HG02970 (cell line): ENCODE measurements around the gene TRIM32.

Experiments used
- ATAC-seq: cut with Tn5 transposase; IDR thresholded peaks from one replicate; pipeline ENCODE4 v1.9.1; 2021; ENCODE audit warnings: mild to moderate bottlenecking, moderate library complexity, moderate number of reproducible peaks; ENCODE audit not compliant: unreplicated experiment, low FRiP score

TRIM32 gene

DNA sequence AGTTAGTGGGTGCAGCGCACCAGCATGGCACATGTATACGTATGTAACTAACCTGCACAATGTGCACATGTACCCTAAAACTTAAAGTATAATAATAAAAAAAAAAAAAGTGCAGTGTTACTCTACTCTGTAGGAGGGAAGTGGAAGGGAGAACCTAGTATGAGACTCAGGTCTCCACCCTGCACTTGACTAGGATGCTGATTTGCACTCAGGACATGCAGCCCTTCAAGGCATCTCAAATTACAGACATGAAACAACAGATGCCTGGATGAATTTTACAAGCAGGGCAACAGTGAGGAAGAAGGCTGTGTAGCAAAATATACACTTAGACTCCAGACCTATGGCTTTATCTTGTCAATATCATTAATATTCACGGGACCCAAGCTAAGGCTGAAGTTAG, 16.5 kb downstream of the TRIM32 start:
- ATAC-seq: no peak

DNA sequence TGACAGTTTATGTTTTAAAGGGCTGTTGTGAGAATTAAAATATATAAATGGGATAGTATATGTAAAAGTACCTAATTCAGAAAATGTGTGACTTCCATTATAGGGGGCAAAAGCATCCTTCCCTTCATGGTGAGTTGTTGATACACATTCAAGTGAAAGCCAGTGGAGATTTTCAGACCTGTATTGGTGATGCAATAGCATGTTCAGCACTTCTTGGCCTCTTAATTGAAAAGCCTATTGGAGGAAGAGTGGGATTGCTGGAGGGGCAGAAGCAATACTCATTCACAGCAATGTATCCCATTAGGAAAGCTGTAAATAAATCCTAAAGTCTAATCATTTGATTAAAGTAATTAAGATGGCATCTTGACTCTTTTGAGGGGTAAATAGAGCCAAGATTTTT, 17.4 kb downstream of the TRIM32 start:
- no peak for ATAC-seq

DNA sequence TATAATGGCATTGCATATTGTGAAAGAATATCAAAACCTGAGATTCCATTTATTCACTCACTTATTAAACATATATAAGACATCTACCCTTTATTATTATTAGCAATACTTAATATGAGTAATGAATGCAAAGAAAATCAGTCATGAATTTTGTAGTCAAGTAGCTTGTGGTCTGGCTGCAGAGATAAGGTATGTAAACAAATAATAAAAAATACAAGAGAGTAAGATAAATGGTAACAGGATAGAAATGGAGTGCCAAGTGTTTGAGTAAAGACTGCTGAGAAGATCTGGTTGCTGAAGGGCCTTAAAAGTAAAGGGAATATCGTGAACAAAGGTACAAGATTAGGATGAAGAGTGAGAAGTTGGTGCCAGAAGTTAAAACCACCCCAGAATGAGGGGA, 18.4 kb downstream of the TRIM32 start:
- ATAC-seq: no peak

DNA sequence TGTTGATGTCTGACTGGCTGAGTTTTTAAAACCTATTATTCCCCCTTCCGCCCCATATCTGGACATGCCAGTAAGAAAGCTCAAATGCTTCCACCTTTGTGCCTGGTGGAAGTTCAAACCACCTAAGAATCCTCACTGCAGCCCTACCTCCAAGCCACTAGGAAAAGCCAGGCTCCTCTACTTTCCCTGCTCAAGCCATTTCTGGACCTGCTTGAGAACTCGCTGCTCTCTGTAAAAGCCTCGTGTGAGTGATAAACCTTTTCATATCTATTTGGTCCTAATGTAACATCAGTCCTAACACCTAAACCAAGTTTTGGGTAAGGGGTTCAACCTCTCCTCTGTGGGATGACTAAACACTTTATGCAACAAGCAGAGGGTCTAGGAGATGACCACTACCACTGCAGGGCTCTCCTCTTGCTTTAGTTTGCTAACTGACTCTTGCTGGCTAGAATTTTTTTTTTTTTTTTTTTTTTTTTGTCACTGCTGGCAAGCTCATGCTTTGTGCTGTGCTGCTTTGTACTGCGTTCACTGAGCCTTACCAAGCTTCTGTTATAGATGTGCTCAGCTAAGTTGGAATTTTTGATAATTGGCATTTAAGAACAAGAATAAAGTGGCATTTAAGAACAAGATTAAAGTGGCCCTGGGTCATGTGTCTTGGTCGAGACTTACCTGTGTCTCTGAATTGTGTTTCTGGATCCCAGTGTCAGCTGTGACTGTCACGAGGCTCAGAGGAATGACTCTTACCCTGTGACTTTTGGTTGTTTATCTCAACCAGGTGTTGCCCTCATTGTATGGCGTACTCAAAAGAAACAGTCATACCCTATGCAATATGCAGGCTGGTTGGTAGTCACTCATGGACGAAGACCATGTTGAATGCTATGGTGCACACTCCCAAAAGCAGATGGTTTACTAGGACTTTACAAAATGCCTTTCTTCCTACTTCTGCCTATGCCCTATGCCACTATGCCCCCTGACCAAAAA, 19.5 kb downstream of the TRIM32 start:
- ATAC-seq: no peak

DNA sequence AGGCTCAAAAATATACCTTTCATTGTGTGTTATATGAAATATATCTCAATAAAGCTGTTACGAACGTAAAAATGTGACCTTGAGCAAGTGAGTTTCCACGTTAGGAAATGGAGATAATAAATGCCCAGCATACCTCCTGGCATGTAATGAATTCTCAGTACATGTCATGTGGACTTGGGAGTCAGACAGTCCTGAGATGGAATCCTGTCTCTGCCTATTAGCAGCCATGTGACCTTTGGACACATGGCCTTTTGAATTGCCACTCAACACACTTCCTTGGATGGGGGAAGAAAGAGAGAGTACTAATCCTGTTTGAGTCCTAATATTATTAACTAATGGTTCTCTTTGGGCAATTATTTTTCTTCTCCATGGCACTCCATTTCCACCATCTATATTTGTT, 25.7 kb downstream of the TRIM32 start:
- no peak for ATAC-seq

DNA sequence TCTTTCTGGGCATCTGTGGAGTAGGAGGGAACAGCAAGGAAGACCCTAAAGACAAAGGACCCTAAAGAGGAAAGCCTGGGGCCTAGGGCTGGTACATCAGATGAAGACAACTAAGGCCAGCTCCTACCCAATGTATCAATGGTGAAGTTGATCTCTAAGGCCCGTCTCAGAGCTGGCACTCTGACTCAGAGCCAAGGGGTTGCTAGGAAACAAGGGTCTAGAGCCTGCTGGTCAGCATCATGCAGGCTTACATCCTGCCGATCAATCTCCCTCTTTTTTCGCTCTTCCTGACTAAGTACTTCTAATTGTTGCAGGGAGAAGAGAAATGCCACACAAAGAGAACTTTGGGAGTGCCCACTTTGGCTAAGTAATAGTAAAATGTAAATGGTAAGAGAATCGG, 26.2 kb downstream of the TRIM32 start:
- no peak for ATAC-seq

DNA sequence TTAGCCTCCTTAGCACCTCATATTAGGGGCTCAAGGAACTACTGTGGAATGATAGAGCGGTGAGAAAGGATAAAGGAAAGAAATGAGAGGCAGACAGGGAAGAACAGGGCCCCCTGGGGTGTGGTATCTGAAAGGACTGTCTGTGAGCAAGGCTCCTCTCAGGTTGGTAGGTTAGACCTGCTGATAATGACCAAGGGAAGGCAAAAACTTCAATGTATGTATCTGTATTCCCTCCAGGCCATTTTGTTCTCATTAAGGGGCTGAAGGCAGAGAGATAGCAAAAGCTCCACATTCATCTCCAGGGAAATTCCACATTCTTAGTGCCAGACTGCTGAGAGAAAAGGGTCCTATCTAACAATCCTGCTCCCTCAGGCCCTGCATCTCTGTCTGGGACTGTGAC, 28.6 kb downstream of the TRIM32 start:
- ATAC-seq: no peak

DNA sequence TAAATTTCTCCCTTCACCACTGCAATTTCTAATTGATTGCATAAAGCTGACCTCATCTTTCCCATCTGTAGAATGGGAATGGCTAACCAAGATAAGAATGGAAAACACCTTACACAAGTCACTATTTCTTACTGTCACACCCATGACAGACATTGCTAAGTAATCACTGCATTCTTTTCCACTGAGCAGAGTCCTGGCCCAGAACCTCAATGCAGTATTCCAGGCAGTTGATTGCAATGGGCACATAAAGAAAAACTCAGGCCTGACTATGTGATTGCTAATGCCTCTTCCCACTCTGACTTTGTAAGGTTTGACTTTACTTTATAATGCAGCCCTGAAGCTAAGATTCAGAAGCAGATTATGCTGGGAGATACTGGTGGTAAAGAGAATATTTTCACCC, 29.3 kb downstream of the TRIM32 start:
- ATAC-seq: no peak

DNA sequence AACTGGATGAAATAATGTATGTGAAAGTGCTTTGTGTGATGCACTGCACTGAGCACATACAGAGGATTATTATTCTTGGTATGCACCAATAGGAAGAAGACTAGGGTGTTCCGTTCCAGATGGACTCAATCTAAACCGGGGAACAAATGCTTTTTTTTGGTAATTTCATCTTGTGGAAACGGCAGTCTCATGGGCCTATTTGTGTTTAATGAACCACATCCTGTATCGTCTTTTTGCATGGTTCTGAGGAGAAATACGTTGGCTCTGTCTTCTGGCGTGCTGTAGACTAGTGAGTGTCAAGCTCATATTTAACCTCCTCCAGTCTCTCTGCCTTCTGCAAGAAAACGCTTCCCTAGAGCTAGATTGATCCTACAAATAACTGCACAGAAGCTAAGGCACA, 30.0 kb downstream of the TRIM32 start:
- ATAC-seq: no peak

DNA sequence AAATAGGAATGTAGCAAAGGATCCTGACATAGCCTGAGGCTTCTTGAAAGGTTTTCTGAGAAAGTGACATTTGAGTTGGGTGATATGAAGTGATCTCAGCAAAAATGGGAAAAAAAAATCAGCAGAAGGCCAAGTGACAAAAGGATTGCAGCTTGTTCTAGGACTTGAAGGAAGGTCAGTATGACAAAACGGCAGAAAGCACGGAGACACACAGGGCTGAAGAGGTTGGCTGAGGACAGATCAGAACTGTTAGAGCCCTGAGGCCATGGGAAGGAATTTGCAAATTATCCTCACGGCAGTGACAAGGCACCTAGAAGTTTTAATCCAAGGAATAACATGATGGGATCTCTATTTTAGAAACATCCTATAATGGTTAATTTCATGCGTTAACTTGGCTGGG, 31.0 kb downstream of the TRIM32 start:
- ATAC-seq: no peak

DNA sequence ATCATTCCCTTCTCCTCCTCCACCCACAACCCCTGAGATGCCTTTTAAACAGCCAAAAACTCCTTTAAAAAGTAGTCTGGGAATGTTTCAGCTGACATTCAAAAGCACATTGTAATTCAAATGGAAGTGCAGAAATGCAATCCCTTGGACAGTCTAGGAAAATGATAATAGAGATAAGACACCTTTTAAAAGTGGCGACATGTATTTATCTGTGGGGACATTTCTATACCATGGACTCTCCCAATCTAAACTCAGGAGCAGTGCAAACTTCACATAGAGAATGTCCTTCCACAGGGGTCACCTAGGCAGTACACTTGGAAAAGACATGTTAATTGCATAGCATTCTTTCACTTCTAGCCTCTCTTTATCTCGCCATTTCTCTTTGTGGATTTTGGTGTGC, 33.0 kb downstream of the TRIM32 start:
- ATAC-seq: no peak

DNA sequence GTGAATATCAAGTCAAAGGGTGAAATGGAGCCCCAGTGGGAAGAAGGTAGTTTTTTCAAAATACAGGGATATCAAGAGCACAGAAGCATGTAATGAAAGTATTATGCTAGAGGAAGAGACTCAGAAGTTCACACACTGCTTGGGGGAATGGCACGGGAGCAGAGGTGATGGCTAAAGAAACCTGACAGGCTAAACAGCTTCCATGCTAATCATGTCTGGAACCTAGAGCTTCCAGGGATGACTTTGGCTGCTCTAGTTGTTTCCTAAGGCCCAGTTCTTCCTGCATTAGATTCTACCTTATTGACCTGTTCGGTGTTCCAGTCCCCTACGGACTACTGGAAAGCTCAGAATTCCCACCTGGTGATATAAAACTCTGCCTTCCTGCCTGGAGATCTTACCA, 34.3 kb downstream of the TRIM32 start:
- ATAC-seq: no peak

DNA sequence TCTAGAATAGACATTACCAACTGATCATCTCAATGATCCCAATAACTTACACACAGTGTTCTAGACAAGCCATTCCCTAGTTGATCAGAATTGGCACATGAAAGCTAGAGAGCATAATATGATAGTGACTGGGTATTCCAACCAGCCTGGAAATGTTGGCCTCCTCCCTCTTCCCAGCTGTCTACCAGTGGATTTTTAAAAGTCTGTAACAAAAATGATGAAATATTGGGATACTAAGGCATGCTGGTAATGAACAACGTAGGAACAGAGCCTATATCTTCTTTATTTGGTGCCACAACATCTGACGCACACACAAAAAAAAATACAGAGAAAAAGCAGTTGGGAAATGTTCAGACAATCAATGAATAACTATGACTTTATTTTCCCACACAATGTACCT, 34.8 kb downstream of the TRIM32 start:
- no peak for ATAC-seq

DNA sequence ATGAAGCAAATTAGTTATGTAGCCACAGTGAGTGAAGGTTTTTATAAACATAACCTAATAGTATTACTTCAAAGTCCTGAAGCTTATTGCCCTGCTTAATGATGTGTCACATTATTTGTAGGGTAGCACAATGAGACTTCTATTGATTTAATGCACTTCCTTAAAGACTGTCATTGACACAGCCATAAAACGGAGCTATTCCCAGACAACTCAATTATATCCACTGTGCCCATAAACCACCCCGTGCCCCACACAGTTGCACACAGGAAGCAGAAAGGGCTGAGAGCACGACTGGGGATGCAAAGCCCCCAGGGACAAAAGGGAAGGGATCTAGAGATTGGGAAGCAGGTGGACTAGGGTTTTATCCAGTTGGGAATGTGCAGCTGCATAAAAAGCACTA, 37.0 kb downstream of the TRIM32 start:
- no peak for ATAC-seq

DNA sequence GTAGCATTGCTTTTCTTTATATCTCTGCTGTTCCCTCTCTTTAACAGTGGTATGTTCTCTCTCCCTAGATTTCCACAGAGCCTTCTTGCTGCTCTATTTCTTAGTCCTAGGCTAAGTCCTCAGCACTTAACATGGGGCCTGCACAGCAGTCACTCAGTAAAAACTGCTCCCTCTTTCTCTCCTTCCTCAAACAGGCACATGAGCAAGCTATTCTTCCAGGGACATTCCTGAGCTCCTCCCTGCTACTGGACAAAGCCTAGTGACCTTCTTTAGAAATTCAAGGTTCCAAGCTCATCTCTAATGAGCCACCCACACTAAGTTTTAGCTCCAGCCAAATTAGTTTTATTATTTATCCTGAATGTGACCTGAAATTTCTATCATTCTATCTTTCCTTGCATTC, 39.5 kb downstream of the TRIM32 start:
- ATAC-seq: no peak

DNA sequence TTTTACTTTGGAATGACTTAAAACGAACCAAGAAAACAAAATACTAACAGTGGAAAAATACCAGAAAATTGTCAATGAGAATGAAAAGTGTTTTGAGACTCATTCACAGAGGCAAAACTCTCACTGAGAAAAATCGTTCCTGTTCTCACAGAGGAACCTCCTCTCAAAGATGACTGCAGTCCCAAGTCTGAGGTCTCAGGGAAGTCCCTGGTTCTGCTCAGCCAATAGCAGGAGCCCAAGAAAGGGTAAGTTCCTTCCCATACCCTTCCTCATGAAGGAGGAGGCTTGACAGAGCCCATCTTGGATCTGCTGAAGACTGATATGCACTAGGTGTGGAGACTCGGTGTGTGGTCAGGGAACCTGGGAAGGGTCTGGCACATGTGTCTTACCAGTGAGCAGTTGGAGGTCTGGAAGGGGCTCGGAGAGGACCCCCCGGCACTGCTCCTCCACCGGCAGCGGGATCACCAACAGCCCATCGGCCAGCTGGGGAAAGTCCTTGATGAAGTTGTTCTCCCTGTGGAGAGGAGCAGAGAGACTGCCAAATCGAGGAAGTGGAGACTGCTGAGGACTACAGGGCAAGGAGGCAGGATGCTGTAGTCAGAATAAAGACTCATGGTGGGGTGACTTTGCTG, 46.0 kb downstream of the TRIM32 start:
- no peak for ATAC-seq

DNA sequence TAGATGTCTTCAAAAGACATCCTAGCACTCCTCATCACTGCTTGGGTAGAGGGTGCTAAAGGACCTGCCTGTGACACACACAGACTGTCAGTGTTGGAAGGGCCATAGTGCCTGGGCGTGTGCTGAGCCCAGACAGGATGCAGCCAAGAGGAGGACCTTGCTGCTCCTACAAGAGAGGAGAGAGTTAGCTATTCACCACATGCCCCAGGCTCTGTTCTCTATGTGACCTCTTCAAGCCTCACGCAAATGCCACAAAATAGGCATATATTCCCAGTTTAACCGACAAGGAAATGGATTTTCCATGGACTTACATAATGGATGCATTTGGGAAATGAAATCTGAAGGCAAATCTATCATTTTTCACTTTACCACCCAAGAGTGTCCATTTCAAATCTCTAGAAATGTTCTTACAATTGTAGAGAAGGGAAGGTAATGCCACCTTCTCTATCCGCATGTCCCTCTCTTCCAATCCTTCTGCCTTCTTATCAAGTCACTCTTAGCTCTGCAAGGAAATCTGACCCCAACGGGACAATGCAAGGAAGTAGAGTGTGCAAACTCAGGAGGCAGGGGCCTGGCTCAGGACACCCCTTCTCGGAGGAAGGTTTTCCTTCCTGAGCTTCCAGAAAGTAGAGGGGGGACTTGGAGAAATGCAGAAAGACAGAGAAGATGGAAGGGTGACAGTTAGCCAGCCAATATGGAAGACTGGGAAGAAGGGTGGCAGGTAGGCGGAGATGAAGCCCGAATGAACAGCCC, 49.5 kb downstream of the TRIM32 start:
- ATAC-seq: no peak

DNA sequence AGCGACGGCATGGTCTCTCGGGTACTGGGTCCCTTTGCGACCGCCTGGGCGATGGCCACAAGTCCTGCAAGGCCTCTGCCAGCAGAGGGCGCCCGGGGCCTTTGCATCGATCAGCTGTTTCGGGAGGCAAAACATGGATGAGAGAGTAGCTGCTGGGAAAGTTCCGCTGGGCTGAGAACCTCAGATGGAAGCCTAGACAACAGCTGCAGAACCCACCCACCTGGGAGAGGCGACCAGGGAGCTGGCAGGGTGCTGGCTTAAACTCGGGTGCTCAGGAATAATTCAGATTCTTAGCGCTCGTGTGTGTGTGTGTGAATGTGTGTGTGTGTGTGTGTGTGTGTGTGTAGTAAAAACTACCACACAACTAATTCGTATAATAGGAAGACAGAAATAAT, 50.0 kb downstream of the TRIM32 start:
- ATAC-seq: no peak

DNA sequence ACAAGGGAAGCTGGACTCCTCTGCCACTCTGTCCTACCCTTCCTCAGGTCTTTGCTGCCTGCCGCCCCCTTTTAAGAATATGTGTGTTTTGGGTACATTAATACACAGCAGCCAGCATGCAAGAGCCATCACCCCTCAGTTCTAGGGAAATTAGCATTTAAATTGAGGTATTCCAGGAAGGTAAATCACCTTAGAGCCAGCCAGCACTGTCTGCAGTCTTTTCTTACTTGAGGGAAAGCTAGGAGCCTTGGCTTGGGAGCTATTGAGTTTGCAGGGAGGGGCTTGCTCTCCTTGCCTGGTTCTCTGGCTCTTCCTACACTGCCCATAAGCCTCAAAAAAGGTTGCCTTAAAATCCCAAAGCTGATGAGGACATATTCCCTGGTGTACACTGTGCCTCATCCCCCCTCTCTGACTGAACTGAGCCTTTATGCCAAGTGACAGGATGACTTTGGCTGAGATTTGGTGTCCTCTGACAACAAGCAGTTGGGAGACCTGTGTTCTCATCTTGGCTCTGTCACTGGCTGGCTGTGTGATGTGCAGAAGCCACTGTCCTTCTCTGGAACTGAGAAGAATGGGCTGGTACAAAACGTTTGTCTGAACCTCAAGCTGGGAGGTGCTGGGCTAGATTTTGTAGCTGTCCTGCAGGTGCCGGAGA, 54.1 kb downstream of the TRIM32 start:
- ATAC-seq: no peak

DNA sequence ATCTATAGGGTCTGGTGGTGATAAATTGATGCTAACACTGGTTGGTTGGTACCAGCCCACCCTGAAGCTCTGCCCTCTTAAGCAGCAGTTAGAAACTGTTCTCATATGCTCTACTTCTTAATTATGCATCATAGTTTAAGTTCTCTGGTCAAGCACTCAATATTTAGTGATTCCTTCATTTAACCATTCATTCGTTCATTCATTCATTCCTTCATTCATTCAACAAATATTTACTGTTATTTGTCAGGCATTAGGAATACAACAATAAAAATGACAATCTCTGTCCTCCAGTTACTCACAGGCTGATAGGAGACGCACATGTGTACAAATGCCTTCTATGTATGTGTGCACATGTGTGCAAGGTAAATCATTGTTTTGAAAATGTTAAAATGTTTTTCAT, 54.6 kb downstream of the TRIM32 start:
- no peak for ATAC-seq

DNA sequence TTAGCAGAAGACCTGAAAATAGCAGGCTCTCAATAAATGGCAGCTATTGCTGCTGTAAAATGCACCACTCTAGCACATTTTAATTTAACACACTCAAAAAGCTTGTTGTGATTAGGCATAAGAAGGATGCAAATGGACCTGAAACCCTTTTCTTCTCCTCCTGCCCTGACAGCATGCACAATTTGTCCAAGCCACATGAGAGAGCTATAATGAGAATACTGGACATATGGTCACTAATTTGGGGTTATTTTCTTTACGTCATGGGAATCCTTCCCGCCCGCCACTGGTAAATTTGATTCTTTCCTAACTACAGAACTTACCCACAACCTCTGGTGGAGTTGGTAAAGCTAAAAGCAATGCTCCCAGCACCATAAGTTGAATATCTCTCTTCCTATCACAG, 62.1 kb downstream of the TRIM32 start:
- no peak for ATAC-seq
